Measurements from ENCODE around the gene PCSK4. TPM values are rescaled to one million over a fixed set of nuclear protein-coding genes. Genes with fewer than 3 reads are reported as not detected.
"Not testable (repeated sequence)": the region's sequence is repeated elsewhere in the genome, so short reads cannot be mapped to it uniquely, and the experiment has no call there.

PCSK4 gene
- total RNA-seq, 4 donors from 2014 or later = 1.4 to 2.4 (median 2.2) TPM

DNA sequence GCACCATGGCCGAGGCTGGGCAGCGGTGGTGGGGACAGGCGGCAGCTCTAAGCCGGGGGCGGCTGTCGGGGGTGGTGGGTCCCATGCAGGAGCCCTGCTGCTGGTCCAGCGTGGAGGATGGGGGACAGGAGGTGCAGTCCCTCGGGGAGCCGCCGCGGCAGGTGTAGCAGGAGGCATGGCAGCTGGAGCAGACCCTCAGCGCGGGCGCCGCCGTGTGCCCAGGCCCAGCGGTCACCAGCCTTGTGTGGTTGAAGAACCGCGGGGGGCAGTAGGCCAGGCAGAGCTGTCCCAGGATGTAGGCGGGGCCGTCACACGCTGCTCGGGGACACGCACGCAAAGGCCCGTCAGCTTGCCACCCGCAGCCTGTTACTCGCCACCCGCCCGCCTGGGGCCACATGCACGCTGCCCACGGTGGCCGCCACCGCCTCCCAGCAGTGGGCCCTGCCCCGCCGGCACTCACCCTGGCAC is 8.2 kb downstream of the PCSK4 start:
- ATAC-seq (ENCODE audit: low FRiP score) (no peak), DNase-seq (ENCODE audit: low spot score) (no peak)
- TF ChIP-seq, protein P1, sequence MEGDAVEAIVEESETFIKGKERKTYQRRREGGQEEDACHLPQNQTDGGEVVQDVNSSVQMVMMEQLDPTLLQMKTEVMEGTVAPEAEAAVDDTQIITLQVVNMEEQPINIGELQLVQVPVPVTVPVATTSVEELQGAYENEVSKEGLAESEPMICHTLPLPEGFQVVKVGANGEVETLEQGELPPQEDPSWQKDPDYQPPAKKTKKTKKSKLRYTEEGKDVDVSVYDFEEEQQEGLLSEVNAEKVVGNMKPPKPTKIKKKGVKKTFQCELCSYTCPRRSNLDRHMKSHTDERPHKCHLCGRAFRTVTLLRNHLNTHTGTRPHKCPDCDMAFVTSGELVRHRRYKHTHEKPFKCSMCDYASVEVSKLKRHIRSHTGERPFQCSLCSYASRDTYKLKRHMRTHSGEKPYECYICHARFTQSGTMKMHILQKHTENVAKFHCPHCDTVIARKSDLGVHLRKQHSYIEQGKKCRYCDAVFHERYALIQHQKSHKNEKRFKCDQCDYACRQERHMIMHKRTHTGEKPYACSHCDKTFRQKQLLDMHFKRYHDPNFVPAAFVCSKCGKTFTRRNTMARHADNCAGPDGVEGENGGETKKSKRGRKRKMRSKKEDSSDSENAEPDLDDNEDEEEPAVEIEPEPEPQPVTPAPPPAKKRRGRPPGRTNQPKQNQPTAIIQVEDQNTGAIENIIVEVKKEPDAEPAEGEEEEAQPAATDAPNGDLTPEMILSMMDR (IDR thresholded peaks at IDR 0.05) = no peak

DNA sequence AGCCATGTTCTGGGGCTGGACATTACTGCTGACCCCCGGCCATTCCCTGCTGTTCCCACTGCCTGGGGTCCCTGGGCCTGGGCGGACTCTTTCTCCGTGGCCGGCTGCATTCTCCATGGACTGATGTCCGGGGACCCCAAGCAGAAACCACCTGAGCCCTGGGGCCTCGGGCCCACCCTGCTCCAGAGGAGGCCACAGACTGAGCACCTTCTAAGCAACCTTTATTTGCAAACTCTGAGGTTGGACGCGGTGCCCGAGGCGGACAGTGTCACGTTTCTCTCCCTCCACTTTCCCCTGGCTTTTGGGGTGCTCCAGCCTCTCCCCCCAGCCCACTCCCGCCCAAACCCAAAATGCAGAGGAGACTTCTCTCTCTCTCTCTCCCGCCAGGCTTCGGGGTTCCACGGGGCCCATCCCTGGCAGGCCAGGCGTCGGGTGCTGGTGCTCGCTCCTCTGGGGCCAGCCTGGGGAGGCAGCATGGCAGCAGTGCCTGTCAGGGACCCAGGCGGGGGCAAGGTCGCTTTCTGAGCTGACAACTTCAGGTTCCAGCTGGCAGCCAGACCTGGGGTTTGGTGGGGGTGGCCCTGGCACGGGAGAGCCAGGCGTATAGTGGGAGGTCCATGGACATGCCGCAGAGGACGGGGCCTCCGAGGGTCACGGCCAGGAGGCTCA is 8.8 kb downstream of the PCSK4 start:
- DNase-seq (ENCODE audit: low spot score) (no peak), ATAC-seq (ENCODE audit: low FRiP score) (no peak)
- TF ChIP-seq, protein P1 (IDR thresholded peaks at IDR 0.05) = no peak

DNA sequence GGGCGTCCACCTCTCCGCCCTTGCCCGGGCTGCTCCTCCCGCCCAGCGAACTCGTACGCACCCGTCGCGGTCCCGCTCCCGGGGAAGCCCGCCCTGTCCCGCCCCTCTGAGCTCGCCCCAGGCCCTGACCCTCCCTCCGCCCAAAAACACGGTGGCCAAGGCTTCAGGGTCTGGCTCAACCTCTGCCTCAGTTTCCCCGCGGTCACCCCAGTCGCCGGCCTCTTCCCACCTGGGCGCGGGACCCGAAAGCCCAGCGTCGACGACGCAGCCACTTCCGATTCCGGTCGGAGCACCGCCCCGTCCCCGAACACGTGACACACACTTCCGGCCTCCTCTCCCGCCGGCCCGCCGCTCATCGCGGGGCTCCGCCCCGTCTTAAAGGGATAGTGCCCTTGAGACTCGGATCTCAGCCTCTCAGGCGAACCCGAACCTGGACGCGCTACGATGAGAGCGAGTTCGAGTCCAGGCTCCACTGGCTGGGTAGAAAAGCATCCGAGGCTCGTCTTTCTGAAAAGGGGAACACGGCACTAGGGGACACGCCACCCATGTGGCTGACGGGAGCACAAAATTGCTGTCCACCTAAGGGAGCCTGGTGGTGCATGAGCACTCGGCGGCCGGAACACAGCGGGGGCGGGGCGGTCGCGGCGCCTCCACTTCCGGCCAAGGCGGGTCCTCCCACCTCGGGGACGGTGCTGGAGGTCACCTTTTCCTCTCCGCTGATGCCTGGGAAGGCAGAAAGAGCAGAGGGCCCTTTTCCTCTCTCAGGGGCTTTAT is 11.0 kb downstream of the PCSK4 start, which contains the start of gene C19orf25:
C19orf25 (minus strand) TSS at position 282 of the 774 bp plus-strand sequence. CDS start 312 bp downstream, outside the sequence.
- DNase-seq (ENCODE audit: low spot score) (peak; percentile 74), ATAC-seq (ENCODE audit: low FRiP score) (peak; percentile 87)
- TF ChIP-seq, protein P1 (IDR thresholded peaks at IDR 0.05) = no peak

DNA sequence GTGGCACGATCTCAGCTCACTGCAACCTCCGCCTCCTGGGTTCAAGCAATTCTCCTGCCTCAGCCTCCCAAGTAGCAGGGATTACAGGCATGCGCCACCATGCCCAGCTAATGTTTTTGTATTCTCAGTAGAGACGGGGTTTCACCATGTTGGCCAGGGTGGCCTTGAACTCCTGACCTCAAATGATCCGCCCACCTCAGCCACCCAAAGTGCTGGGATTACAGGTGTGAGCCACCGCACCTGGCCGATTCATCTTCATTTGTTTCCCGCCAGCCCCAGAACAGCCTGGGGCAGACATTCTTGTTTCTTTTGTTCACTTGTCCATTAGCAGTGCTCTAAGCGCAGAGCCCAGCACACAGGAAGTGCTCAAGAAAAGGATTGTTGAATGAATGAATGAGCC is 13.1 kb downstream of the PCSK4 start:
- not testable (repeated sequence) for ATAC-seq (ENCODE audit: low FRiP score); DNase-seq (ENCODE audit: low spot score)

DNA sequence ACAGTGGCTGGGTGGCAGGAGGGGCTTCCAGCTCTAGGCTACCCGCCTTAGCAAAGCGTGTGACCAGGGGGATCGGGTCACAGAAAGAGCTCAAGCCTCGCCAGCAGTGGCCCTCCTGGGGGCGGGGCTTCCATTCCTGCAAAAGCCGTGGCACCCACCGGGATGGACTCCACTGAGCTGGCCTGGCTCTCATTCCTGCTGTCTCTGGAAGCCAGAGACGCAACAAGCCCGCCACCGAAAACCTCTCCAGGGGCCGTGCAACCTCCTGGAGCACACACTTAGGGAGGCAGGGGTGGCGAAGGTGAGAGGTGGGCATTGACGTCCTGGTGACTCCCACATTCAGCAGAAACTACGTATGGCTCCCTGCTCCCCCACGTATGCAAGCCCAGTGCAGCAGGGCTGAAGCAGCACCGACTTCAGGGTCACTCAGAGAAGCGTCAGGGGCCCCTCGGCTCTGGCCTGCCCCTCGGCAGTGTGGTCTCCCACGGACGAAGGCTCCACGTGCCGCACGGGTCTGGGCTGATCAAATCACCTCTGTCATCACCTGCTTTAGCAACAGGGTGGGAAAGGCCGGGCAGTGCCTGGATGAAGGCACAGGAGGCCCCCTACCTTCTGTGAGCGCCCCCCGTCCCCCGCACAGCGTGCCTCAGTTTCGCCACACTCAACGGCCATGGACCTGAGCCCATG is 14.3 kb downstream of the PCSK4 start:
- ATAC-seq (ENCODE audit: low FRiP score) = no peak
- TF ChIP-seq, protein P1 (IDR thresholded peaks at IDR 0.05) = no peak
- no peak for DNase-seq (ENCODE audit: low spot score)

DNA sequence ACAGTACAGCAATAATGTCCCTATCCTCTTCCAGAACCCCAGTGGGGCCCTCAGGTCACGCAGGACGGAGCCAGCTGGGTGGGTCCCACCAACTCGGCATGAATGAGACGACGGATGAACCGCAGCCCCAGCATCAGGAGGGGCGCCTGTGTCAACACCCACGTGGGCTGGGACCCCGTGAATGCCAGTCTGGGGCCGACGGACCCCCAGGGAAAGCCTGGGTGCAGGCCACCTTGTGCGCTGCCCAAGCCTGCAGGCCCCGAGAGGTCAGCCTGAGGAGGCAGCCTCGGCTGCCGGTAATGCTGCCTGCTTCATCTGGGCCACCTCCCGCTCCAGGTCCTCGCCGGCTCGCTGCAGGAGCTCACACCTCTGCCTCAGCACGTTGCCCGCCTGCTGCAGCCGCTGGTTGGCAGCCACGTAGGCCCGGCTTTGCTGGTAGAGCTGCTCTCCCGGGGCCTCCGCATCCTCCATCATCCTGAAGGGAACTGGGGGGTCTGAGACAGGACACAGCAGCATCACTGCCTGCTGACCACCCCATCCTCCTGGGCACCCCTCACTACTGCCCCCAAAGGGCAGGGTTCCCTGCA is 15.3 kb downstream of the PCSK4 start:
- DNase-seq (ENCODE audit: low spot score) (no peak), ATAC-seq (ENCODE audit: low FRiP score) (no peak)
- TF ChIP-seq, protein P1 (IDR thresholded peaks at IDR 0.05) = no peak
